Fibroblast of skin of left biceps (primary cell): ENCODE data around the gene RALGPS1.

Experiments used
- DNase-seq, 2 experiments: peaks; one replicate each; pipeline ENCODE4 v3.0.0-alpha.2; 2013; ENCODE audit warnings: low read depth in 2 of 2

The RALGPS1 gene

GRCh38 chr9:127255692-127256091, 341.1 kb downstream of the RALGPS1 start:
- no peak for DNase-seq

GRCh38 chr9:127256324-127256723, 341.7 kb downstream of the RALGPS1 start:
- DNase-seq, result no peak

- DNase-seq, result no peak
Measured at GRCh38 chr9:127258606-127259471, 344.3 kb downstream of the RALGPS1 start.

- no peak for DNase-seq
Measured at GRCh38 chr9:127262602-127263001, 348.0 kb downstream of the RALGPS1 start.

GRCh38 chr9:127263237-127263636, 348.7 kb downstream of the RALGPS1 start:
- no peak for DNase-seq

GRCh38 chr9:127263664-127264063, 349.1 kb downstream of the RALGPS1 start:
- DNase-seq, result no peak

- DNase-seq, result no peak
Measured at GRCh38 chr9:127264462-127265219, 350.1 kb downstream of the RALGPS1 start, which contains the start of gene GARNL3. TSS of gene GARNL3 (plus strand) at chr9:127264774. CDS start at chr9:127264878, 104 bp downstream.

- no peak for DNase-seq
Measured at GRCh38 chr9:127267793-127268525, 353.4 kb downstream of the RALGPS1 start.

GRCh38 chr9:127269449-127269848, 354.9 kb downstream of the RALGPS1 start:
- DNase-seq, result no peak
